ENCODE results near the gene NLK. TPM values are rescaled to one million over a fixed set of nuclear protein-coding genes. Genes with fewer than 3 reads are reported as not detected.
"Not testable (repeated sequence)": the region's sequence is repeated elsewhere in the genome, so short reads cannot be mapped to it uniquely, and the experiment has no call there.

Gene NLK
- total RNA-seq, 1 experiment from 2014 or later: 31.8 TPM

- Histone ChIP-seq H4K91ac (ENCODE audit: insufficient read length, low read depth, low read length) (no peak overlapping the region), H3K4ac (ENCODE audit: low read depth, low read length) (no peak overlapping the region), H4K5ac (ENCODE audit: insufficient read length, low read depth, low read length) (no peak overlapping the region), H2BK20ac (ENCODE audit: low read depth, low read length, poor library complexity, severe bottlenecking) (no peak overlapping the region), H3K27me3 (ENCODE audit: insufficient read depth, low read length) (no peaks in the 10 kb centered on the region), H3T11ph (ENCODE audit: low read length) (no peak overlapping the region), H2BK5ac (ENCODE audit: insufficient read length, low read length) (no peak overlapping the region), H3K14ac (ENCODE audit: insufficient read depth, low read length) (no peak overlapping the region), H3K4me2 (ENCODE audit: insufficient read depth, insufficient read length, low read length) (no peak overlapping the region), H2BK12ac (ENCODE audit: insufficient read length, low read depth, low read length) (no peak overlapping the region), H3K79me2 (ENCODE audit: insufficient read depth, low read length) (peaks cover 17% of the 10 kb centered on the region; the same call in 1 of the 2 replicates), H2BK120ac (ENCODE audit: low read depth, low read length, poor library complexity, severe bottlenecking) (no peak overlapping the region), H4K8ac (replicated peaks; ENCODE audit: insufficient read length, low read depth, low read length) (no peak overlapping the region), H2AK5ac (ENCODE audit: insufficient read length, low read length) (no peak overlapping the region), H3K27ac (ENCODE audit: insufficient read length, low read depth, low read length) (no peak overlapping the region), H3K23ac (ENCODE audit: insufficient read length, low read depth, low read length) (no peak overlapping the region), H3K9me3 (ENCODE audit: control insufficient read depth, low read depth, low read length) (no peaks in the 10 kb centered on the region), H3K56ac (ENCODE audit: insufficient read length, low read depth, low read length) (no peak overlapping the region), H3K4me1 (ENCODE audit: insufficient read depth, low read length) (peaks cover 2% of the 10 kb centered on the region; the same call in 1 of the 2 replicates), H2AFZ (ENCODE audit: low read length) (no peak overlapping the region), H3K18ac (ENCODE audit: insufficient read length, low read depth, low read length) (no peak overlapping the region), H2BK15ac (ENCODE audit: low read depth, low read length) (no peak overlapping the region), H3K79me1 (ENCODE audit: insufficient read depth, low read depth, low read length, poor library complexity, severe bottlenecking) (peaks cover 5% of the 10 kb centered on the region), H3K9ac (ENCODE audit: extremely low read depth, insufficient read length, low read length) (no peak overlapping the region), H3K23me2 (ENCODE audit: insufficient read length, low read depth, low read length, poor library complexity, severe bottlenecking) (no peaks in the 10 kb centered on the region), H4K20me1 (ENCODE audit: control insufficient read depth, insufficient read depth, insufficient read length) (no peaks in the 10 kb centered on the region)
- TF ChIP-seq CTCF (conservative IDR thresholded peaks at IDR 0.05): no peak
- no CpG with 5 or more reads among the region's 1 CpG for WGBS (ENCODE audit: extremely low coverage, insufficient read length, low lambda C conversion rate)
- peaks cover 8 to 16% (median 11%) of the 10 kb centered on the region in 3 experiments for H3K36me3 Mint-ChIP-seq (ENCODE audit: insufficient read depth in 1 of 3, low read depth in 3 of 3)
- no peak overlapping the region for H3K4me3 Mint-ChIP-seq
- no peak overlapping the region for H3K27ac Mint-ChIP-seq
- no peak for DNase-seq
- peaks cover 38 to 47% of the 10 kb centered on the region in 2 experiments for H3K4me1 Mint-ChIP-seq
- H3K27me3 Mint-ChIP-seq (ENCODE audit: low read depth): no peaks in the 10 kb centered on the region
- peaks cover 6 to 12% of the 10 kb centered on the region in 2 experiments; a peak in 4 of 5 replicates for H3K9me3 Mint-ChIP-seq
Measured at GRCh38 chr17:28076144-28076543, 33.7 kb downstream of the NLK start.

GRCh38 chr17:28077140-28077539 lies 34.7 kb downstream of the NLK start:
- H3K9me3 Mint-ChIP-seq; H3K27ac ChIP-seq (ENCODE audit: insufficient read length, low read depth, low read length); H3T11ph ChIP-seq (ENCODE audit: low read length); H2BK20ac ChIP-seq (ENCODE audit: low read depth, low read length, poor library complexity, severe bottlenecking); H3K18ac ChIP-seq (ENCODE audit: insufficient read length, low read depth, low read length); DNase-seq; H4K91ac ChIP-seq (ENCODE audit: insufficient read length, low read depth, low read length); H3K4me1 ChIP-seq (ENCODE audit: insufficient read depth, low read length); H4K8ac ChIP-seq (replicated peaks; ENCODE audit: insufficient read length, low read depth, low read length); H3K4me2 ChIP-seq (ENCODE audit: insufficient read depth, insufficient read length, low read length); H2AK5ac ChIP-seq (ENCODE audit: insufficient read length, low read length); H3K36me3 Mint-ChIP-seq (ENCODE audit: insufficient read depth in 1 of 3, low read depth in 3 of 3); H2BK5ac ChIP-seq (ENCODE audit: insufficient read length, low read length); H3K27me3 ChIP-seq (ENCODE audit: insufficient read depth, low read length); H3K9me3 ChIP-seq (ENCODE audit: control insufficient read depth, low read depth, low read length); H2BK12ac ChIP-seq (ENCODE audit: insufficient read length, low read depth, low read length); H4K5ac ChIP-seq (ENCODE audit: insufficient read length, low read depth, low read length); H2BK15ac ChIP-seq (ENCODE audit: low read depth, low read length); H3K27ac Mint-ChIP-seq; H3K4ac ChIP-seq (ENCODE audit: low read depth, low read length); H3K79me1 ChIP-seq (ENCODE audit: insufficient read depth, low read depth, low read length, poor library complexity, severe bottlenecking); H2AFZ ChIP-seq (ENCODE audit: low read length); H4K20me1 ChIP-seq (ENCODE audit: control insufficient read depth, insufficient read depth, insufficient read length); H2BK120ac ChIP-seq (ENCODE audit: low read depth, low read length, poor library complexity, severe bottlenecking); H3K27me3 Mint-ChIP-seq (ENCODE audit: low read depth); H3K9ac ChIP-seq (ENCODE audit: extremely low read depth, insufficient read length, low read length); H3K23ac ChIP-seq (ENCODE audit: insufficient read length, low read depth, low read length); H3K4me3 Mint-ChIP-seq; H3K14ac ChIP-seq (ENCODE audit: insufficient read depth, low read length); H3K56ac ChIP-seq (ENCODE audit: insufficient read length, low read depth, low read length); H3K23me2 ChIP-seq (ENCODE audit: insufficient read length, low read depth, low read length, poor library complexity, severe bottlenecking): not testable (repeated sequence)
- H3K79me2 ChIP-seq (ENCODE audit: insufficient read depth, low read length): peaks cover 13% of the 10 kb centered on the region; the same call in 1 of the 2 replicates
- WGBS (ENCODE audit: extremely low coverage, insufficient read length, low lambda C conversion rate): no CpG with 5 or more reads among the region's 6 CpGs
- H3K4me1 Mint-ChIP-seq: peaks cover 45 to 56% of the 10 kb centered on the region in 2 experiments

All from H9 (cell line).